T-cell (primary cell): ENCODE measurements around the gene TTC24. TPM values are rescaled to one million over a fixed set of nuclear protein-coding genes. Genes with fewer than 3 reads are reported as not detected.
A peak's percentile ranks its signal among the peaks of the same experiment; 100 is the strongest.
"Not testable (repeated sequence)": the region's sequence is repeated elsewhere in the genome, so short reads cannot be mapped to it uniquely, and the experiment has no call there.

Source experiments
- ATAC-seq, 4 experiments: fragments of 200-7000 bp in 3 of 4; fragments of 150-1000 bp in 1 of 4; cut with Tn5 transposase; replicated peaks in 1 of 4; 1 replicate in 3 of 4; 2 replicates in 1 of 4; pipeline ENCODE4 v1.10.0; 2021; ENCODE audit warnings: moderate library complexity in 3 of 4, mild to moderate bottlenecking in 2 of 4, moderate number of reproducible peaks in 1 of 4
- CTCF ChIA-PET, 2 donors: fragments of 300-600 bp; sonication (Branson Sonifier 250); formaldehyde crosslinking; loops; one replicate each; lab custom pipeline; 2022; ENCODE audit warnings: antibody characterized with exemption in 2 of 2; lab: Charles Lee
- POLR2A ChIA-PET, 2 donors: fragments of 300-600 bp; sonication (Branson Sonifier 250); formaldehyde crosslinking; loops; one replicate each; lab custom pipeline; 2022; ENCODE audit warnings: antibody characterized with exemption in 2 of 2; lab: Charles Lee
- DNase-seq, 35 experiments: peaks; one replicate each; pipeline versions ENCODE4 v3.0.0 to v3.0.0-alpha.2; 2013 to 2023
- H3K27ac ChIP-seq: one replicate; pipeline ENCODE4 v1.5.1; 2013; ENCODE audit warnings: low read length
- H3K27me3 ChIP-seq, 2 experiments: replicated peaks in 1 of 2; 1 replicate in 1 of 2; 2 replicates in 1 of 2; pipeline versions ENCODE4 v1.6.1 to v1.7.0; 2013; ENCODE audit warnings: low read length in 1 of 2, mixed read lengths in 1 of 2; ENCODE audit not compliant: control insufficient read depth in 2 of 2, insufficient read depth in 2 of 2; ENCODE audit errors: extremely low read depth in 1 of 2
- H3K36me3 ChIP-seq, 2 donors: 1 replicate in 1 of 2; 2 replicates in 1 of 2; pipeline versions ENCODE4 v1.6.1 to v1.7.0; 2013; ENCODE audit warnings: low read length in 1 of 2; ENCODE audit not compliant: control insufficient read depth in 2 of 2, insufficient read depth in 1 of 2; ENCODE audit errors: extremely low read depth in 1 of 2
- H3K4me1 ChIP-seq, 2 experiments: 1 replicate in 1 of 2; 2 replicates in 1 of 2; pipeline versions ENCODE4 v1.6.1 to v1.7.0; 2013; ENCODE audit warnings: low read length in 2 of 2, mixed read lengths in 1 of 2; ENCODE audit not compliant: insufficient read depth in 2 of 2, control insufficient read depth in 1 of 2; ENCODE audit errors: extremely low read depth in 1 of 2
- H3K4me3 ChIP-seq, 2 donors: 1 replicate in 1 of 2; 2 replicates in 1 of 2; pipeline versions ENCODE4 v1.5.1 to v1.7.0; 2013; ENCODE audit warnings: mild to moderate bottlenecking in 2 of 2, low read length in 1 of 2, moderate library complexity in 1 of 2; ENCODE audit not compliant: control insufficient read depth in 1 of 2; ENCODE audit errors: extremely low read depth in 1 of 2
- H3K9me3 ChIP-seq: 2 replicates; pipeline ENCODE4 v1.7.0; 2013
- H3K27ac Mint-ChIP-seq, 2 donors: one replicate each; pipeline ENCODE4 v1.8.0; 2020 to 2021; ENCODE audit warnings: mild to moderate bottlenecking in 2 of 2, mixed read lengths in 2 of 2
- H3K27me3 Mint-ChIP-seq, 2 donors: one replicate each; pipeline ENCODE4 v1.8.0; 2021 to 2022; ENCODE audit warnings: mixed read lengths in 2 of 2
- H3K36me3 Mint-ChIP-seq: one replicate; pipeline ENCODE4 v1.8.0; 2021; ENCODE audit warnings: mixed read lengths
- H3K4me1 Mint-ChIP-seq, 3 donors: one replicate each; pipeline ENCODE4 v1.8.0; 2020 to 2022; ENCODE audit warnings: mixed read lengths in 3 of 3, mild to moderate bottlenecking in 1 of 3
- H3K4me3 Mint-ChIP-seq, 3 donors: one replicate each; pipeline ENCODE4 v1.8.0; 2020 to 2022; ENCODE audit warnings: mild to moderate bottlenecking in 3 of 3, mixed read lengths in 3 of 3, moderate library complexity in 3 of 3
- H3K9me3 Mint-ChIP-seq, 3 donors: one replicate each; pipeline ENCODE4 v1.8.0; 2020 to 2022; ENCODE audit warnings: mixed read lengths in 3 of 3
- WGBS: methylation state at CpG from one replicate; pipeline ENCODE4 v1.1.5; 2013; ENCODE audit warnings: missing lambda C conversion rate; ENCODE audit not compliant: insufficient coverage; 5-methylcytosine and 5-hydroxymethylcytosine counted together
- total RNA-seq, 35 experiments: library from RNA in 6 of 35; stranded (reverse) in 6 of 35; fragments of 120-200 nt in 1 of 35; gene quantifications; one replicate each; pipeline versions ENCODE4 v1.2.1 to v1.2.4 and lab custom pipeline; 2013 to 2026

The TTC24 gene
- total RNA-seq, 5 donors from 2014 or later (not counting 1 experiment from before 2014, with no cell fraction given), result 9.9 to 43.6 (median 16.4) TPM

- peaks cover 10 to 16% of the 10 kb centered on the region in 2 donors for H3K27me3 Mint-ChIP-seq
- H3K27ac Mint-ChIP-seq, result no peak overlapping the region
- peak; percentile 79 to 82 (median 82) for ATAC-seq
- no peak overlapping the region for H3K4me3 Mint-ChIP-seq
- Histone ChIP-seq H3K9me3 (no peaks in the 10 kb centered on the region), H3K4me3 (no peak overlapping the region), H3K27me3 (peaks cover 0 to 21% of the 10 kb centered on the region in 2 experiments), H3K27ac (no peak overlapping the region), H3K36me3 (no peaks in the 10 kb centered on the region), H3K4me1 (peaks cover 0 to 8% of the 10 kb centered on the region in 2 experiments)
- WGBS, result 100% methylated on average over 1 of the region's 6 CpGs
- peaks cover 9 to 15% (median 11%) of the 10 kb centered on the region in 3 donors for H3K4me1 Mint-ChIP-seq
- ChIA-PET POLR2A (interaction anchor here (0.6 to 0.7 kb wide), 2 partner anchors 129 to 163 kb away, joined by 4 read pairs; no protein-coding TSS in a partner anchor), CTCF (interaction anchor here (0.6 to 1.8 kb wide), 19 partner anchors 10 to 224 kb away, joined by 3 to 26 read pairs (median 4); partner anchors contain the start of gene NAXE (in 1 of the 2))
- no peaks in the 10 kb centered on the region for H3K9me3 Mint-ChIP-seq
- H3K36me3 Mint-ChIP-seq, result no peaks in the 10 kb centered on the region
- peak in 31 of 35 experiments; percentile 23 to 76 (median 51) for DNase-seq
Observed at GRCh38 chr1:156608981-156609380, 29.5 kb downstream of the TTC24 start.

GRCh38 chr1:156610072-156610471 lies 30.5 kb downstream of the TTC24 start:
- H3K4me1 ChIP-seq, H3K27ac Mint-ChIP-seq, H3K36me3 ChIP-seq, H3K36me3 Mint-ChIP-seq, H3K4me3 Mint-ChIP-seq, DNase-seq, H3K9me3 ChIP-seq, POLR2A ChIA-PET, H3K9me3 Mint-ChIP-seq, H3K27ac ChIP-seq, ATAC-seq, H3K4me3 ChIP-seq, CTCF ChIA-PET: not testable (repeated sequence)
- H3K27me3 ChIP-seq, result peaks cover 0 to 22% of the 10 kb centered on the region in 2 experiments
- WGBS, result 92% methylated on average over 6 of the region's 9 CpGs
- Mint-ChIP-seq H3K27me3 (peaks cover 14 to 25% of the 10 kb centered on the region in 2 donors), H3K4me1 (peaks cover 9 to 15% (median 11%) of the 10 kb centered on the region in 3 donors)

GRCh38 chr1:156612666-156613065 lies 33.1 kb downstream of the TTC24 start:
- peaks cover 25 to 35% of the 10 kb centered on the region in 2 donors for H3K27me3 Mint-ChIP-seq

GRCh38 chr1:156615946-156616345 lies 36.4 kb downstream of the TTC24 start:
- DNase-seq (no peak), ATAC-seq (no peak)
- Histone ChIP-seq H3K36me3 (no peaks in the 10 kb centered on the region), H3K27me3 (peaks cover 8 to 48% of the 10 kb centered on the region in 2 experiments), H3K4me1 (no peaks in the 10 kb centered on the region), H3K4me3 (no peak overlapping the region), H3K27ac (no peak overlapping the region), H3K9me3 (no peaks in the 10 kb centered on the region)
- H3K9me3 Mint-ChIP-seq, result no peaks in the 10 kb centered on the region
- H3K36me3 Mint-ChIP-seq, result no peaks in the 10 kb centered on the region
- ChIA-PET CTCF (no interaction called here), POLR2A (no interaction called here)
- WGBS, result no CpG with 5 or more reads among the region's 4 CpGs
- H3K27ac Mint-ChIP-seq, result no peak overlapping the region
- peaks cover 0 to 2% (median 0%) of the 10 kb centered on the region in 3 donors for H3K4me1 Mint-ChIP-seq
- no peak overlapping the region for H3K4me3 Mint-ChIP-seq
- peaks cover 49 to 52% of the 10 kb centered on the region in 2 donors for H3K27me3 Mint-ChIP-seq

More at GRCh38 chr1:156612666-156613065, 33.1 kb downstream of the TTC24 start:
- no peak for ATAC-seq
- CTCF ChIA-PET, result interaction anchor here in 1 of 2 donors (1.2 to 1.8 kb wide), 3 partner anchors 45 to 227 kb away, joined by 4 to 5 read pairs (median 4); no protein-coding TSS in a partner anchor
- Mint-ChIP-seq H3K4me3 (no peak overlapping the region), H3K27ac (no peak overlapping the region), H3K4me1 (peaks cover 9 to 13% (median 11%) of the 10 kb centered on the region in 3 donors), H3K9me3 (no peaks in the 10 kb centered on the region), H3K36me3 (no peaks in the 10 kb centered on the region)
- Histone ChIP-seq H3K27me3 (peaks cover 2 to 42% of the 10 kb centered on the region in 2 experiments), H3K4me3 (no peak overlapping the region), H3K4me1 (peaks cover 0 to 8% of the 10 kb centered on the region in 2 experiments), H3K36me3 (no peaks in the 10 kb centered on the region), H3K27ac (no peak overlapping the region), H3K9me3 (no peaks in the 10 kb centered on the region)
- 37% methylated on average over 2 of the region's 3 CpGs for WGBS
- no peak for DNase-seq
- POLR2A ChIA-PET, result interaction anchor here in 1 of 2 donors (0.6 kb wide), 2 partner anchors 53 to 197 kb away, joined by 3 to 4 read pairs; no protein-coding TSS in a partner anchor

GRCh38 chr1:156616463-156616862 lies 36.9 kb downstream of the TTC24 start:
- Histone ChIP-seq H3K27ac (no peak overlapping the region), H3K36me3 (no peaks in the 10 kb centered on the region), H3K4me3 (no peak overlapping the region), H3K27me3 (peaks cover 8 to 50% of the 10 kb centered on the region in 2 experiments), H3K4me1 (no peaks in the 10 kb centered on the region), H3K9me3 (no peaks in the 10 kb centered on the region)
- Mint-ChIP-seq H3K4me3 (no peak overlapping the region), H3K27ac (no peak overlapping the region), H3K27me3 (peaks cover 52 to 55% of the 10 kb centered on the region in 2 donors), H3K9me3 (no peaks in the 10 kb centered on the region), H3K4me1 (peaks cover 0 to 2% (median 0%) of the 10 kb centered on the region in 3 donors), H3K36me3 (no peaks in the 10 kb centered on the region)
- ATAC-seq, result no peak
- 49% methylated on average over 4 of the region's 5 CpGs for WGBS
- DNase-seq, result no peak
- POLR2A ChIA-PET, result no interaction called here
- CTCF ChIA-PET, result no interaction called here

GRCh38 chr1:156618853-156619581 lies 39.5 kb downstream of the TTC24 start, which contains the start of gene HAPLN2:
Gene HAPLN2, plus strand, starts transcription at chr1:156619415. Its CDS starts 4,076 bp downstream, at chr1:156623491.
- DNase-seq, result peak in 5 of 35 experiments; percentile 17 to 45 (median 27)
- H3K27ac ChIP-seq, result no peak within 1 kb of the TSS
- H3K9me3 ChIP-seq, result no peaks in the 10 kb centered on the region
- CTCF ChIA-PET, result interaction anchor here (0.6 to 1.2 kb wide), 4 partner anchors 22 to 178 kb away, joined by 3 to 5 read pairs (median 4); no protein-coding TSS in a partner anchor
- H3K36me3 ChIP-seq, result no peaks in the 10 kb centered on the region
- no peak within 1 kb of the TSS for H3K4me3 ChIP-seq
- Mint-ChIP-seq H3K36me3 (no peaks in the 10 kb centered on the region), H3K9me3 (no peaks in the 10 kb centered on the region), H3K4me3 (no peak within 1 kb of the TSS), H3K27ac (no peak within 1 kb of the TSS), H3K4me1 (peaks cover 0 to 7% (median 6%) of the 10 kb centered on the region in 3 donors), H3K27me3 (peaks cover 58 to 64% of the 10 kb centered on the region in 2 donors)
- peaks cover 20 to 63% of the 10 kb centered on the region in 2 experiments for H3K27me3 ChIP-seq
- H3K4me1 ChIP-seq, result peaks cover 0 to 4% of the 10 kb centered on the region in 2 experiments
- POLR2A ChIA-PET, result no interaction called here
- no peak for ATAC-seq
- WGBS, result 6% methylated on average over 4 of the region's 7 CpGs
